ENCODE results near the gene MPDZ.

GRCh38 chr9:13160051-13160450, 119.4 kb downstream of the MPDZ start:
- no peak for TF ChIP-seq POLR2A (IDR thresholded peaks at IDR 0.05; ENCODE audit: low read depth, low read length)
- no peak for TF ChIP-seq TAF1 (IDR thresholded peaks at IDR 0.05; ENCODE audit: borderline replicate concordance, low read depth, low read length)
- TF ChIP-seq POLR2AphosphoS5 (IDR thresholded peaks at IDR 0.05; ENCODE audit: low read depth, low read length): no peak
